Mesangial cell (primary cell): ENCODE data around the gene ARHGAP5. TPM values are rescaled to one million over a fixed set of nuclear protein-coding genes. Genes with fewer than 3 reads are reported as not detected.

Experiments
- total RNA-seq: library from RNA; depleted of rRNA; stranded (reverse); fragments of >200 nt; gene quantifications from 2 replicates; pipeline ENCODE4 v1.2.3, GENCODE V29; 2015

ARHGAP5 gene, protein sequence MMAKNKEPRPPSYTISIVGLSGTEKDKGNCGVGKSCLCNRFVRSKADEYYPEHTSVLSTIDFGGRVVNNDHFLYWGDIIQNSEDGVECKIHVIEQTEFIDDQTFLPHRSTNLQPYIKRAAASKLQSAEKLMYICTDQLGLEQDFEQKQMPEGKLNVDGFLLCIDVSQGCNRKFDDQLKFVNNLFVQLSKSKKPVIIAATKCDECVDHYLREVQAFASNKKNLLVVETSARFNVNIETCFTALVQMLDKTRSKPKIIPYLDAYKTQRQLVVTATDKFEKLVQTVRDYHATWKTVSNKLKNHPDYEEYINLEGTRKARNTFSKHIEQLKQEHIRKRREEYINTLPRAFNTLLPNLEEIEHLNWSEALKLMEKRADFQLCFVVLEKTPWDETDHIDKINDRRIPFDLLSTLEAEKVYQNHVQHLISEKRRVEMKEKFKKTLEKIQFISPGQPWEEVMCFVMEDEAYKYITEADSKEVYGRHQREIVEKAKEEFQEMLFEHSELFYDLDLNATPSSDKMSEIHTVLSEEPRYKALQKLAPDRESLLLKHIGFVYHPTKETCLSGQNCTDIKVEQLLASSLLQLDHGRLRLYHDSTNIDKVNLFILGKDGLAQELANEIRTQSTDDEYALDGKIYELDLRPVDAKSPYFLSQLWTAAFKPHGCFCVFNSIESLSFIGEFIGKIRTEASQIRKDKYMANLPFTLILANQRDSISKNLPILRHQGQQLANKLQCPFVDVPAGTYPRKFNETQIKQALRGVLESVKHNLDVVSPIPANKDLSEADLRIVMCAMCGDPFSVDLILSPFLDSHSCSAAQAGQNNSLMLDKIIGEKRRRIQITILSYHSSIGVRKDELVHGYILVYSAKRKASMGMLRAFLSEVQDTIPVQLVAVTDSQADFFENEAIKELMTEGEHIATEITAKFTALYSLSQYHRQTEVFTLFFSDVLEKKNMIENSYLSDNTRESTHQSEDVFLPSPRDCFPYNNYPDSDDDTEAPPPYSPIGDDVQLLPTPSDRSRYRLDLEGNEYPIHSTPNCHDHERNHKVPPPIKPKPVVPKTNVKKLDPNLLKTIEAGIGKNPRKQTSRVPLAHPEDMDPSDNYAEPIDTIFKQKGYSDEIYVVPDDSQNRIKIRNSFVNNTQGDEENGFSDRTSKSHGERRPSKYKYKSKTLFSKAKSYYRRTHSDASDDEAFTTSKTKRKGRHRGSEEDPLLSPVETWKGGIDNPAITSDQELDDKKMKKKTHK (N-terminal part only)
- 36.0 and 64.8 TPM in 2 replicates for total RNA-seq

DNA sequence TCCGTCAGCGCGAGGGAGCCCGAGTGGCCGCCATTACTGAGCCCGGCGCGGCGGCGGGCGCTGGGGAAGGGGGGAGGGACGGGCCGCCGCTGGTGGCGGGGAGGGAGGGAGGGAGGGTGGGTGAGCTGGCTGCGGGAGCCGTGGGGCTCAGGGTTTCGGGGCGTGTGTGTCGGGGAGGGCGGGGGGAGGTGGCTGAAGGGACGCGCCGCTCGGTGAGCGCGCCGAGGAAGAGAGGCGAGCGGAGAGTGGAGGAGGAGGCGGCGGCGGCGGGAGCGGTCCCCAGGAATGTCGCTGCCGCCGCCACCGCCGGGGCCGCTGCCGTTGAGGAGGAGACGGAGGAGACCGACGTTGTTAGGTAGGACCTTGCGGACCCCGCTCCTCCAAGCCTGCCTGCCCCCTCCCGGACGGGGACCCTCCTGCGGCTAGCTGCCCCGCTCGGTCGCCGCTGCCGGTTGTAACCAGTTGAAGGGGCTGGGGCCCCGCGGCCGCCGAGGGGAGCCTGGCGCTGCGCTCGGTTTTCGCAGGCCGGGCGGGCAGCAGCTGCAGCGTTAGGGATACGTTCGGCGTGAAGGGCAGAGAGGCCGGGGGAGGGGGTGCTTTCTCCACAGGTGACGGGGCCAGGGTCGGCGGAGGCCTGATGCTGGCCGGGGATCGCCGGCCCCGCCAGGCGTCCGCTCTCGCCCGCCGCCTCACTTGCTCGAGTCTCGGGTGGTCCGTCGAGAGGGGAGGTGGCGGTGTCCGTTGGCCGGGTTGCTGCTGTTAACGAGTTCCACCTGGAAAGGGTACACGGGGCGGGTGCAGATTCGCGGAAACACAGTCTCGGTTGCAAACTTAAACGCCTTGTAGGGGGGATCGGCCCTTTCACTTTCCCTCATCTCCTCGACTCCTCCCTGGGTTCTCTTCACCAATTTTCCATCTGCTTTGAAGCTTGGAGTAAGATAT lies at the start of gene ARHGAP5:
Gene ARHGAP5 (plus strand): TSS at position 224 of the 942 bp plus-strand sequence. CDS start 13,366 bp downstream, outside the sequence.

DNA sequence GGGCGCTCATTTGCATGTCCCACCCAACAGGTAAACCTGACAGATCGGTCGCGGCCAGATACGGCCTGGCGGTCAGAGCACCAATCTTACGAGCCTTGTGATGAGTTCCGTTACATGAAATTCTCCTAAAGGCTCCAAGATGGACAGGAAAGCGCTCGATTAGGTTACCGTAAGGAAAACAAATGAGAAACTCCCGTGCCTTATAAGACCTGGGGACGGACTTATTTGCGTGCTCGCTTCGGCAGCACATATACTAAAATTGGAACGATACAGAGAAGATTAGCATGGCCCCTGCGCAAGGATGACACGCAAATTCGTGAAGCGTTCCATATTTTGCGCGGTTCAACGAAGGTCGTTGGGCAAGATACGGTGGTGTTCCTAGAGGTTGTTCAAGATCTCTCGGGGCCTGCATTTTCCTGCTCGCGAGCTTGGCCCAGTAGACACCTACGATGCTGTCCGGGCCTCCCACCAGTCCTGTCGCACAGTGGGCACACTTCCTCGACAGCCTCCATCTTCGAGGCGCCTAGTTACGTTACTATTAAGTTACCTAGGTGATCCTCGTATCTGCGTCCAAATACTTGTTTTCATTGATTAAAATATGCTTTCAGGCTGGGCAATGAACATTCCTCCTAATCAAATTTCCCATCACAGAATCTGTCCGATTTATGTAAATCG lies 124.8 kb downstream of the ARHGAP5 start, which contains the start of gene RNU6-7:
Gene RNU6-7 (plus strand): TSS at position 230 of the 675 bp plus-strand sequence.

DNA sequence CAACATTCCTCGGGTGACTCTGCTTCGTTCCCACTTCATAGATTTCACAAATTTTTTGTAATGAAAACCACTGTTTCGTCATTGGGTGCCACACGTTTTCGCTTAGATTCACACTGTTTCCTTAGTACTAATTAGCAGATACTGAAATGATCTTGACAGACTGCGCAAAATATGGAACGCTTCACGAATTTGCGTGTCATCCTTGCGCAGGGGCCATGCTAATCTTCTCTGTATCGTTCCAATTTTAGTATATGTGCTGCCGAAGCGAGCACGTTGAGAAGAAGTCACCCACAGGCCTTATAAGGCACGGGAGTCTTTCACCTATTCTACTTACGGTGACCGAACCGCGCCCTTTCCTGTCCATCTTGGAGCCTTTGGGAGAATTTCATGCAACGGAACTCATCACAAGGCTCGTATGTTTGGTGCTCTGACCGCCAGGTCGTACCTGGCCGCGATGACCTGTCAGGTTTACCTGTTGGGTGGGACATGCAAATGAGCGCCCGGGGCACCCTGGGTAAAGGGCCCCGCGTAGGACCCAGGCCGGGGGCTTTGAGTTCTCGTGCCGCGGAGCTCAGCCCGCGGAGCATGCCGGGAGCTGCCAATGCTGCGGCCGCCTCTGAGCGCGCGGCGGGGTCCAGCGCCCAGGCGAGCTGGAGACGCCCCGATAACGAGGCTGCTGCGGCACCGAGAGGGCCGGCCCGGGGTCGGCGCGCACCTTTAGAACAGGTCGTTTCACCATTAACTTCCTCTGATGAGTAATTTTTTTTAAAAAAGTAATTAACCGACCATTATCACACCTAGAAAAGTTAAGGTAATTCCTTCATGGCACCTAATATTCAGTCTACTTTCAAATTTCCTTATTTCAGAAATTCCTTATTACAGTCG lies 126.1 kb downstream of the ARHGAP5 start, which contains the start of gene RNU6-8:
Gene RNU6-8 (minus strand): TSS at position 272 of the 885 bp plus-strand sequence.

Other genes with a start within 250 kb of the ARHGAP5 start
- not detected in 2 replicates for gene RNU6-7, start 124.7 kb downstream of the ARHGAP5 start, total RNA-seq
- not detected in 2 replicates for gene RNU6-8, start 126.0 kb downstream of the ARHGAP5 start, total RNA-seq